ENCODE measurements around the gene NTM.

The NTM gene

DNA sequence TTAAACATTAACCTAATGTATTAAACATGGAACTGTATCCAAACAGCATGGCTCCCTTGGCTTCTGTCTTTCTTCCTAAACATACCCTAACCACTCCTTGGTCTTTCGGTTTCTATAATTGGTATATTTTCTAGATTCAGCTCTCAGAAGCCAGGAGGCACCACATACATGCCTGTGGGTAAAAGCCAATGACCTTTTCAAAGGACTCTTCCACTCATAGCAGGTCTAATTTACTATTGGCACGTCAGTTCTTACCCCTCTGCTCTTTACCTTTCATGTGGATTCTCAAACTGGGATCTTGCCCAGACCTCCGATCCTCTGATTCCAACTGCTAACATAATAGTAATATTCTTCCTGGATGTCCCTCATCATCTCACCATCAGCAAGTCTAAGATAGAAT is 835.1 kb downstream of the NTM start:
- no peak for DNase-seq (ENCODE audit: low read depth in 2 of 2)

DNA sequence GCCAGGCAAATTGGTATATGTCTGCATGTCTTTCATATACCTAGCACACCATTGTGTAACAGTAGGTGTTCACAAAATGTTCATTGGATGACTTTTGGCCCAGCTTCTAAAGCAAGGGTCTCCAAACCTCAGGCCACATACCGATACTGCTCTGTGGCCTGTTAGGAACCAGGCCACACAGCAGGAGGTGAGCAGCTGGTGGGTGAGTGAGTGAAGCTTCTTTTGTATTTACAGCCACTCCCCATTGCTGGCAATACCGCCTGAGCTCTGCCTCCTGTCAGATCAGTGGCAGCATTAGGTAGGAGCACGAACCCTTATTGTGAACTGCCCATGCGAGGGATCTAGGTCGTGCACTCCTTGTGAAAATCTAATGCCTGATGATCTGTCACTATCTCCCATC is 836.6 kb downstream of the NTM start:
- DNase-seq (ENCODE audit: low read depth in 2 of 2), result no peak

DNA sequence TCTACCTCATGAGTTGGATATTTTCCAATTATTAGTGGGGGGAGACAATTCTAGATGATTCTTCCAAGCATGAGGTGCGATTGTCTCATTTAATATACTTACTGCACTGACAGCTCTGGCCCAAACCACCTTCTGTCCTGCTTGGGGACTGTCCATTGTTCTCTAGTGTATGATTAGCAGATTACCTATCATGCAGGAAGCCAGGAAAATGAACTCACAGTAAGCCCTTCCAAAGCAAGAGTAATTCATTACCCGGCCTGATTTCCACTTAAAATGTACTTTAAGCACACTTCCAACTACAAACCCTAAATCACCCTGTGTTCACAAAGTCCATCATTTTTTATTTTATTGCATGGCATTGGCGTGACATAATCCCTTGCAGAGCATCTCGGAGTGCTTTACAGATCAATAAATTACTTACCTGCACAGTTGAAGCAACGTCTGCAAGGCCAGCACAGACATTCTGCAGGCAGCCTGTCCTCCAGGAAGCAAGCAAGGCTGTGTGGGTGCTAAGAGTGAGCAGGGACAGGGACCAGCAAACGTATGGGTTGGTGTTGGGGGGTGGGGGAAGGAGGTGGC is 838.2 kb downstream of the NTM start:
- no peak for DNase-seq (ENCODE audit: low read depth in 2 of 2)

DNA sequence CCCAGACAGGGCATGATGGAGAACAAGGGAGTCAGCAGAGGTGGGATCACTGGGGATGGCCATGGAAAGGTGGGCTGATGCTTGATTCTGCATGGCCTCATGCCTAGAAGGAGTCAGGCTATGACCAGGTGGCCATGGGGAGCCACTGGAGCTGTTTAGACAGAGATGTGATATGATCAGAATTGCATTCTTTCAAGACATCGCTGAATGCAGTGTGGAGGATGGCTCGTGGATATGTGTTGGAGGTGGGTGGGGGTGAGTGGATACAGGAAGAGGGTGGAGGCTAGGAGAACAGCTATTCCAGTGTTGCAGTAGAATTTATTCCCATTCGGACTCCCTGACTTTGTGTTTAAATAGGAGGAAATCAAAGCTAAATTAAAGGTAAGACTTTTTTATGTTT is 841.1 kb downstream of the NTM start:
- DNase-seq (ENCODE audit: low read depth in 2 of 2), result no peak

DNA sequence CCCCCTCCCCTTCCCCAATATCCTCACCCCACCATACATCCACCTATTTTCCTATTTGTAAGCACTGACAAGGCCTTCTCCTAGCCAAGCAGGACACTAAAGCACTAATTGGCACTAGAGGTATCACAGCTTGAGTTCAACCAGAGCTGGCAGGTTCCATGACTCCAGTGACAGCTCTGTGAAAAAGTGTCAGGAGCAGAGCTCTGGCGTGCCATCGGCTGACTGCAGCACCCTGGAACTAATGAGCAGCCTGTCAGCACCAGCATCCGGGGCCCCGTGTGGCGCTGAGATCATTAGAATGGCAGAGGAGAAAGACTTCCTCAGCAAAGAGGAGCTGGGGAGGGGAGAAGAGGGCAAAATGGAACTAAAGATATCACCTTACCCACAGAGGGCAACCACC is 847.4 kb downstream of the NTM start:
- DNase-seq (ENCODE audit: low read depth in 2 of 2), result no peak

DNA sequence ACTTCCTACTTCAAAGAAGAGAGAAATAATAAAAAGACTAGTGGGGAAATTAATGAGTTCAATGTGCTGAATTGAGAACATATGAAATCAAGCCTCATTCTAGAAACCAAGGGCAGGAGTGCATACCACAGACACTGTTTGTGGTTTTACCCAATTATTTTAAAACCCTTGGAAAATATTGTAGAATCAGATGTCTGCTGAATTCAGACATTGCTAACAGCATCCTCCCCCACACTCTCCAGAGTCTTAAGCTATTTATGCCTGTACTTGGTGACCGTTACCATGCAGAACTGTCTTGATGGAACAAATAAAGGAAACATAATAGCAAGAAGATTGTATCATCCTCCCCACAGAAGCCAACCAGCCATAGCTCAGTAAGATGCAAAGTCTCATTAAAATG is 850.1 kb downstream of the NTM start:
- DNase-seq (ENCODE audit: low read depth in 2 of 2), result no peak

DNA sequence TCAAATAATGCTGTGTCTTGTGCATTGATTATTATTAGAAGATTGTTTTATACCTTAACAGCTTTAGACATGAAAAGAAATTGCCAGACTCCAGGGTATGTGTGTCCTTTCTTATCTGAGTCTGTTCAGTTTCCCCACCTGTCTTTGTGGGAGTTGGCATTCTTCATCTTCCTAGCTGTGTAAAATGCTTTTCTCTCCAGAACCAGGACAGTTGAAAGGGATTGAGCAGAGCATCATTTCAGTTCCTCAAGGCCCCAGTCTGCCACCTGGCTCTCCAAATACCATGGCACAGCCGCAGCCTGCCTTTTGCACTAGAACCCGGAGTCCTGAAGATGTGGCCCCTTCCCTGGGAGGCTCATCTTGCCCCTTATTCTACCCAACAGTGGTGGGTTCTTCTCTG is 851.9 kb downstream of the NTM start:
- no peak for DNase-seq (ENCODE audit: low read depth in 2 of 2)

DNA sequence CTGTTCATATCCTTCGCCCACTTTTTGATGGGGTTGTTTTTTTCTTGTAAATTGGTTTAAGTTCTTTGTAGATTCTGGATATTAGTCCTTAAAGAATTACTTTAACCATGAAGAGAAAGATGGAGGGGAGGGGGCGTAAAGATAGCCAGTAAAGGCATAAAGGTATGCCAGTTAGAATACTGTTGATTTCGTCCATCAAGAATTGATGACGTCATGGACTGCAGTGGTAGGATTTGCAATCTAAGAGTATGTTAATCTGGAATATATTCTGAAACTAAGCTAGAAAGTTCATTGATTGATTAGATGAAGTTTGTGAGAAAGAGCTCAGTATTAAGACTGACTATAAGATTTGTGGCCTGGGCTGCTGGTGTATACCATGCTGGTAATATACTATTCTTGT is 856.1 kb downstream of the NTM start:
- DNase-seq (ENCODE audit: low read depth in 2 of 2), result no peak

DNA sequence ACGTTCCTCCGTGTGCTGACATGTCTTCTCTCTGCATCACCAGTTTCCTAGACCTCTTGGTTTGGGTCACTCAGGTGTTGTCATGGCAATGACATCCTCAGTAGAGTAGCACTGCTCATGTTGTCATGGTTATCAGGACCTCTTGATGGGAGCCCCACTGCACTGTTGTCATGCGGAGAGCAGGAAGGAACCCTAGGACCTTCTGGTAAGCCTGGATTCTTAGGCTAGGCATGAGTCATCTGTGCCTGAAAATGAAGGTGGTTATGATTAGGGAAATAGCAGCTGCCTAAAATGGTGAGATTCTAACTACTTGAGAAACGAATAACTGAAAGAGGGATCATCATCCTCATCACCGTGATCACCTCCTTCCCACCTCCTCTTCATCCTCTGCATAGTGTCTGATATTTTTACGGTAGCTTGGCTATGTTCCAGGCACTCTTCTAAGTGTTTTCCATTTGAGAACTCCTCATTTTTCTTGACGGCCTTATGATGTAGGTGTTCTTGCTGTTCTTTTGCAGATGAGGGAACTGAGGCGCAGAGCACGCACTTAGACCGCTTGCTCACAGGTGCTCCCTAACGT is 858.4 kb downstream of the NTM start:
- DNase-seq (ENCODE audit: low read depth in 2 of 2), result no peak

DNA sequence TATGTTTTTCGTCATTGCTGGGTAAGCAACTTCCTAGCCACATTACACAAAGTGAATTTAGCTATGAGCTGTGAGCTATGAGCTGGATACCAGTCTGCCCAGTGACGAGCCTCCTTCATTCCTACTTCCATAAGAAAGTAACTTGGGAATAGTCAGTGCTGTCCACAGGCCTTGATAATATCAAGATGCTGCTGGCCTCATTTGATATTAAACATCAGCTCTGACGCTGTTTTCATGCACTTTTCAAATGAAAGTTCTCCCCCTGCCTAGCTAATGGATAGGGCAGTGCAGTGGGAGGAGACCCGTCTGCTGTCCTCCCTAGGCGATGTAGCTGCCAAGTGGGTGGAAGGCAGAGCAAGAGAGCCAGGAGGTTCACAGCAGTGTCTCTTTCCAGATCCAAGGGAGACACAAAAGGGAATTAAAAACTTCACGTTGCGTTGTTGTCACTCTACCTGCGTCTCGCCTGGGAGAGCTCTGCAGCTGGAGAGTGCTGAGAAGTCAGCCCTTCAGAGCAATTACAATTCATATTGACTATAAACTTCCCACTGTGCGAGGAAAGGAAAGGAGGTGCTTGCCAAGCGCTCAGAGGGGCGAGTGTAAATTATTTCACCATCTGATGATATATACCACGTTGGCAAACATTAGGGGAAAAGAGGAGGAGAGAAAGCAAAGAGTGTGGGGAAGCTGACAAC is 861.4 kb downstream of the NTM start:
- DNase-seq (ENCODE audit: low read depth in 2 of 2), result no peak

DNA sequence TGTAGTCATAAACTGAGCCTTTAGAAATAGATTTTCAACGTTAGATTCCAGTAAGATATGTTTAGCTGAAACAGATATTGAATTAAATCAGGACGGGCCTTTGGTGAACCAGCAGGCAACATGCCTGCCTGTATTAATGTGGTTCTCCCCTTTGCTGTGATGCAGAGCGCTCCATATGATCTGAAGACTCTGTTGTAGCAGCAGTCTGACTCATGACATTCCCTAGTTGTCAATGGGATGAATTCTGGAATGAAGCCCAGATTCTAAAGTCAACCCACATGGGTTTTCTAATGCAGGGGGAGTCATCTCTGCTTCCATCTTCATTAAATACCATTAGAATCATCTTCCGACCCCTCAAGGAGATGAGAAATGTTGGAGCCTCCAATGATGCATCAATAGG is 864.5 kb downstream of the NTM start:
- DNase-seq (ENCODE audit: low read depth in 2 of 2), result no peak

DNA sequence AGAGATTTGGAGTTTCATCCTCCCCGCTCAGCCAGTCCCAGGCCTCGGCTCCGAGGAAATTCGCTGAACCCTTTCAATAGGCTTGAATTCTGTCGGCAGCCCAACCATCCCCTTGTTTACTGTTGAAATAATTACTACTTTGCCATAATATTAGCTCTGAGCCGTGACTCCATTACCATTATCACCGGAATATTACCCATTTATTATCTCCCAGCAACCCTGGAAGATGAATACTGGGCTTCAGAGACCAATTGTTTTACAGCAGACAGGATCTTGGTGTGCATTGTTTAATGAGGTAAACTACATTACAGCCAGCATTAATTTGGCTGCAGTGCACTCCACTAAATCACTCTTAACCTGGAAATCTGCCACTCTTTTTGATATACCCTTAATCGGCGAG is 867.4 kb downstream of the NTM start:
- DNase-seq (ENCODE audit: low read depth in 2 of 2), result no peak

DNA sequence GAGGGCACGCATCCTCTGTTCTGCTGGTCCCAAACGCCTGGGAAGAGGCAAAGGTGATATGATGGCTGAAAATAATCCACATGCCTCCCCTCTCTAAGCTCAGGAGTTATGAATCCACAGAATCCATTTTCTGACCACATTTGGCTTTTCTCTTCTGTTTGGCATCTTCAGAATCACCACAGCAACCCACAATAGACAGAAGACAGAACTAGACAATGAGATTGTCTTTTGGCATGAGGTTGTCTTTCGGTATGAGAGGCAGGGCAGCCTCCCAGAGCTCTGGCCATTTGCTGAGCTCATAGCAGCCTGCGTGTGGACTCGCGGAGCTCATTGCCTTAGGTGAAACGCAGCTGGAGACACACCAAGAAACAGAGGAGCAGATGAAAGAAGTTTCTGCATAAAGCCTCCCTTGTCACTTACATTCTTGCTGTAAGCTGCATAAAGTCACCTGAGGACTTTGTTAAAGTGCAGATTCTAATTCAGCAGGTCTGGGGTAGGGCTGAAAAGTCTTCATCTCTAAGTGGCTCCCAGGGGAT is 868.0 kb downstream of the NTM start:
- DNase-seq (ENCODE audit: low read depth in 2 of 2), result no peak

DNA sequence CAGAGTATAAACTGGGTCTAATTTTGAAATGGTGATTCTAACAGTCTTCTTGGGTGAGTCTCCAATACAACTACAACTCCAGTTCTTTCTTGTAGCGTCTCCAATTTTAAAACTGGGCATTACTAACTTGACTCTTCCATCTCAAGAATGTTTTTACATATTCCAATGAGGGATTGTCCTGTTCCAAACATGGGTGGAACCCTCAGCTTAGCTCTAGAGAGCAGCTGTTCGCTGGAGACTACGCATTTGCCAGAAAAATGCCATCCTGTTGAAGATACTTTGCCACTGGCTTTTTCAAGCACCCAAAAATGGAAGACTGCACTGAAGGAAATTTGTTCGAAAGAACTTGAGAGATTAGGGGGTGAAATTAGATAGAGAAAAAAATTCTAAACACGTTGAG is 870.0 kb downstream of the NTM start:
- DNase-seq (ENCODE audit: low read depth in 2 of 2), result no peak

DNA sequence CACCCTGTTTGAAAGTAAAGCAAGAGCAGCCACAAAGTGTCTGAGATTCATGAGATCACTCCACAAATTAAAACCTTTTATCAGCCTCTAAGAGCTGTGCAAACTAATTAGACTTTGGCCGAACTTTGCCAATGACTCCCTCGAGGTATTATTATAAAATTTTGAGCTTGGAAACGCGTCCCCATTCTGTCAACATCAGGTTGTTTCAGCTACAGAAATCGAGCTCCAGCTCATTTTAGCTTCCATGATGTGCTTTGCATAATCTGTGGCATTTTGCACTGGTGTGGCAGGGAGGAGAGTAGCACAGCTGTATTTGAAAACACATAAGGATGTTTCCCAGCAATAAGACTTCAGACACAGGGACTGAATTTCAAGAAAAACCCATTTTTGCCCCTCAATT is 872.2 kb downstream of the NTM start:
- DNase-seq (ENCODE audit: low read depth in 2 of 2), result no peak

DNA sequence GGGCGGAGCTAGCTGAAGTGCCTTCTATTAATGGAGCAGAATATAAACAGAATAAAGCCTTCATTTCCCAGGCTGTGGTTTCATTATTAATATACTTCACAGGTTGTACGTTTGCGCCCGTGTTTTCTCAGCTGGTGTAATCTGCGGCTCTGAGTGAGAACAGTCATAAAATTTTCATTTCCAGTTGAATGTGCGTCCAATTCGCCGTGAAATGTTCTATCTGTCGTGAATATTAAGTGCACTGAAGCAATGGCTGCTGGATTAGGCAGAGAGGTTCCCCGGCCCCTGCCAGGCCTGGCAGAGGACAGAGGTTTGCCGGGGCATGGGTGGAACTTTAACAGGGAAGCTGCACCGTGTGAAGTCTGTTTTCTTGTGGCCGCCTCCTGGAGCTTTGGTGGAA is 874.4 kb downstream of the NTM start:
- DNase-seq (ENCODE audit: low read depth in 2 of 2), result no peak

DNA sequence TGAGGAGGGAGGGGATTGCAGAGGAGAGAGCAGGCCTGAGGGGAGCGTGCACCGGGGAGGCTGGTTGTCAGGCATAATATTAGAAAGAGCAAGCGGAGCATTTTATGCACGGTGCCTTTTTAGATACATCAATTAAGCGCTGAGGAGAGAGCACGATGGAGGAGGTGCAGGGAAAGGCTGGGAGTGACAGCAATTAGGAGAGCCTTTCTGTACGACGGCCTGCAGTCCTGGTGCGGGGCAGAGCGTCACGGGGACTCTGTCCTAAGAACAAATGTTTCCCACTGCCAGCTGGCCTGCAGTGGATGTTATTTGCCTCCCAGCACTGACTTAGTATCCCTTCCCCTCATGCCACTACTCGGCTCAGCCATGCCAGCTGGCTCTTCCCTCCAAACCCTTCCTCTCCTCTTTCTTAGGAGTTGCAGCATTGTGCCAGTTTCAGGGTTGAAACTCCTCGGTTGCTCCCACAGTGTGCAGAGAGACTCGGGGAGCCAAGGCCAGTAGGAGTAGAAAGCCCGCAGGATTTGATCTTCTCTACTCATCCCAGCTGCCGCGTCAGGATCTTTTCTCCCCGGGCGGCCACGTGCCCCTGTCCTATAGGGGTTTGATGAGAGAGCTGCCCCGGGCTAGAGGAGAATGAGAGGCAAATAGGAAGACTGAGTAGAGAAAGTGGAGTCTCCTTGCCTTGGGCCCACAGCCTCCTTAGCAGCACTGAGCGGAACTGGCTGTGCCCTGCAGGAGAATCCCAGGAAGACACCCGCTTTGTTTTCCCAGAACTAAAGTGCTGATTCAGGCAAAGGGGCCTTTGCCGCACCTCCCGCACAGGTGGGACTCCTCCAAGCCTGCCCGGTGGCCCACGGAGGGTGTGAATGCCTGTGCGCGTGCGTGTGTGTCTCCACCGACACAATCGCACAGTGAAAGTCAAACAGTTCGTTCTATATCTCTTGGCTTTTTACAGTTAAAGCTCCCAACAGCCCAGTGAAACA is 875.3 kb downstream of the NTM start:
- DNase-seq (ENCODE audit: low read depth in 2 of 2), result no peak

DNA sequence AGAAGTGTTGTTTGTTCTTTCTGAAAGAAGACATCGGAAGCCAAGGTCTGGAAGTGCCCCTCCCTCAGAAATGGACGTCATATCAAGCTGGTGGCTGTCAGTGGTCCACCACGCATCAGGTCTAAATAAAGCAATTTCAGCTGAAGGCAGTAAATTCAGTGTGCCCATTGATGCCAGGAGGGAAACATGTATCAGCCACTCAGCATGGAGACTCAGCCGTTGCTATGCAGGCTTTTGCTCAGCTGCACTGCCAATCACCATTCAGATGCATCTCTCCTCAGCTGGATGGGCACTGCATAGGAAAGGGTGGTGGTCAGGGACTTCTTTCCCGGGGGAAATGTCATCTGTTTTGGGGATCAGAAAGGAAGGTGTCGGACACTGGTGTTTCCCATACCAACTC is 878.2 kb downstream of the NTM start:
- no peak for DNase-seq (ENCODE audit: low read depth in 2 of 2)

DNA sequence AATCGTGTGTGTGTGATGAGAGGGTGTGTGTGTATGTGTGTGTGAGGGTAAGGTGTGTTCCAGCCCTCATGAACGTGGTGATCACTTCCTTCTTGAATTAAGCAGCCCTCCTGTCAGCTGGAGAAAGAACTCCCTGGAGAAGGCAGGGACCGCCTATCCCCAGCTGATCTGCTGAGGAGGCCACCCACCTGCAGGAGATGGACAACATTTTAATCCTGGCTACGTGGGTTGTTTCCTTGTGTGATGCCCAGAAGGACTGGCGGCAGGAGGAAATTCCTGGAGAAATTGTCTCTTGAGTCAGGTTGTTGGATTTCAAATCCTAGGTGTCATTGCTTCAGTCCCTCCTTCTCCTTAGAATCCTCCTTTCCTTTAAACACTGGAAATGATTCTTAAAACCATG is 878.8 kb downstream of the NTM start:
- no peak for DNase-seq (ENCODE audit: low read depth in 2 of 2)

DNA sequence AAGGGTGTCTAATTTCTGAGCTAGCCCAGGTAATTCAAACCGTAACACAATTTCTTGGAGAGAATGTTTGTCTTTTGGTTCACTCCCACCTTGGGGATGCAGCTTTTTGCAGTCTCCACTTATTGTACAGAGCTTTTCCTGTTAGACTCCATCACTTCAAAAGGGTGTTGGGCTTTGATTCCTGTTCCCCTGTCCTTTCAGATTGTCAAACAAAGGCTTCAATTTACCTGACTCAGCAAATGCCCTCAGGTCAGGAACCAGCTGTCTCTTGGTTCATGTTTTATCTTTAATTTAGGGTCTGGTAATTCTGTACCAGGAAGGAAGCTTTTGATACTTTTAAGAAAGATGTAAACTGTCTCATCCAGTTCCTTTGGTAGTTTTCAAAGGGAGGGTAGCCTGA is 880.6 kb downstream of the NTM start:
- no peak for DNase-seq (ENCODE audit: low read depth in 2 of 2)

DNA sequence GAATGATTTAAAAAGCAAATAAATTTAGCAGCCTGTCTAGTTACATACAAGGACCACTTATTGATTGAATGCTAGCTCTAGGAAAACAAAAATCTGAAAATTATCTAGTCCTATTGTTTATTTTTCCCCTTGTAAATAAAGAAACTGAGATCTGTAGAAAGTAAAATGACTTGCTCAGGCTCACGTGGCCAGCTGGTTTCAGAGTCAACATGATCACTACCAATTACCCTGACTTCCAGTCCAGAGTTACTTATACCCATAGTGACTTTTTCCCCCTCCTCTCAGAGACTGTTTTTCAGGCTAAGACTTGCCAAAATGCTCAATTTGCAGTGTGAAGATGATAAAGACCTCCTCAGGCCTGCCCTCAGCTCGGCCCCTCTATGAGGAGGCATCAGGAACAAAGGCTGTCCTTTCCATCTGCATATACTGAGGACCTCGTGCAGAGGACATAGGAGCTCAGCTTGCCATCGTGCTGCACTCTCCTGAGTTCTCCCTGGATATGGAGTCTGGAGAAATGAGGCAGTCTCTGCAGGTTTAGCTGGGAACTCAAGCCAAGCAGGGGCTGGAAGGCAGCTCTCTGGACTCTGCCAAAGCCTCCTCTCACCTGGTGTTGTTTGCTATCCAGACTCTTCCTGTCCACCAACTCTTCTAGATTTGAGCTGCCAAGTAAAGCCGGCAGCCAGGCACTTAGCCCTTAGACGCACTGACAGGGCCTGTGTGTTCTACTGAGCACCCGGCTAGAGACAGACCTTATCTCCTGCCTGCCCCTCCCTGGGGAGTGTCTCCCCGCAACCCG is 883.3 kb downstream of the NTM start:
- DNase-seq (ENCODE audit: low read depth in 2 of 2), result no peak
